Astrocyte (in vitro differentiated cells and primary cell): Measurements from ENCODE around the gene SUGCT. TPM values are rescaled to one million over a fixed set of nuclear protein-coding genes. Genes with fewer than 3 reads are reported as not detected.

Source experiments
- DNase-seq: peaks from one replicate; pipeline ENCODE4 v3.0.0-alpha.2; 2010; ENCODE audit warnings: low read depth
- FAIRE-seq: peaks from 2 replicates; lab custom pipeline; 2011; peaks lifted over from hg19 to GRCh38; lab: Jason Lieb, UNC
- H2AFZ ChIP-seq: 2 replicates; pipeline ENCODE4 v1.6.0; 2012; ENCODE audit warnings: low read depth, low read length, inconsistent platforms
- H3K27ac ChIP-seq: 2 replicates; pipeline ENCODE4 v1.5.1; 2011; ENCODE audit warnings: low read depth, low read length, inconsistent platforms
- H3K27me3 ChIP-seq: 2 replicates; pipeline ENCODE4 v1.6.0; 2011; ENCODE audit warnings: low read length, inconsistent platforms; ENCODE audit not compliant: insufficient read depth
- H3K36me3 ChIP-seq: 2 replicates; pipeline ENCODE4 v1.5.1; 2011; ENCODE audit warnings: low read length, inconsistent platforms; ENCODE audit not compliant: insufficient read depth
- H3K4me1 ChIP-seq: 2 replicates; pipeline ENCODE4 v1.5.1; 2011; ENCODE audit warnings: low read length, inconsistent platforms; ENCODE audit not compliant: insufficient read depth
- H3K4me2 ChIP-seq: 2 replicates; pipeline ENCODE4 v1.6.0; 2012; ENCODE audit warnings: low read length, inconsistent platforms
- H3K4me3 ChIP-seq: 2 replicates; pipeline ENCODE4 v1.5.1; 2011; ENCODE audit warnings: low read depth, mild to moderate bottlenecking, low read length, inconsistent platforms; ENCODE audit not compliant: insufficient read depth
- H3K79me2 ChIP-seq: 2 replicates; pipeline ENCODE4 v1.6.0; 2012; ENCODE audit warnings: mild to moderate bottlenecking, low read length, inconsistent platforms; ENCODE audit not compliant: insufficient read depth
- H3K9ac ChIP-seq: 2 replicates; pipeline ENCODE4 v1.6.0; 2012; ENCODE audit warnings: mild to moderate bottlenecking, low read length, inconsistent platforms
- H3K9me3 ChIP-seq: 2 replicates; pipeline ENCODE4 v1.5.1; 2012; ENCODE audit warnings: low read depth, mild to moderate bottlenecking, low read length, inconsistent platforms; ENCODE audit not compliant: insufficient read depth
- H4K20me1 ChIP-seq: 2 replicates; pipeline ENCODE4 v1.6.0; 2012; ENCODE audit warnings: low read length, inconsistent platforms; ENCODE audit not compliant: insufficient read depth
- H3K27ac Mint-ChIP-seq: one replicate; pipeline ENCODE4 v1.8.0; 2021; ENCODE audit warnings: mild to moderate bottlenecking, mixed read lengths; ENCODE audit not compliant: unreplicated experiment
- H3K27me3 Mint-ChIP-seq: one replicate; pipeline ENCODE4 v1.8.0; 2021; ENCODE audit warnings: low read depth, mixed read lengths; ENCODE audit not compliant: unreplicated experiment
- H3K36me3 Mint-ChIP-seq: one replicate; pipeline ENCODE4 v1.8.0; 2021; ENCODE audit warnings: low read depth, mixed read lengths; ENCODE audit not compliant: unreplicated experiment
- H3K4me1 Mint-ChIP-seq: one replicate; pipeline ENCODE4 v1.8.0; 2021; ENCODE audit warnings: low read depth, mixed read lengths; ENCODE audit not compliant: unreplicated experiment
- H3K4me3 Mint-ChIP-seq: one replicate; pipeline ENCODE4 v1.8.0; 2021; ENCODE audit warnings: mild to moderate bottlenecking, moderate library complexity, mixed read lengths; ENCODE audit not compliant: unreplicated experiment
- H3K9me3 Mint-ChIP-seq: one replicate; pipeline ENCODE4 v1.8.0; 2021; ENCODE audit warnings: mild to moderate bottlenecking, mixed read lengths; ENCODE audit not compliant: unreplicated experiment
- CTCF ChIP-seq: IDR thresholded peaks from 2 replicates; pipeline ENCODE4 v1.5.1; 2011; ENCODE audit warnings: low read depth, mild to moderate bottlenecking, inconsistent platforms, low read length, moderate library complexity; ENCODE audit not compliant: insufficient read depth
- EZH2 ChIP-seq: IDR thresholded peaks from 2 replicates; pipeline ENCODE4 v1.6.1; 2012; ENCODE audit warnings: mild to moderate bottlenecking, low read length, inconsistent platforms; ENCODE audit not compliant: insufficient read depth
- total RNA-seq: library from RNA; stranded (reverse); gene quantifications from 2 replicates; pipeline ENCODE4 v1.2.1, GENCODE V29; 2021

Gene SUGCT
- total RNA-seq, 1 donor from 2014 or later = 15.5 TPM

- H3K4me3 ChIP-seq = no peak overlapping the region
- no peaks in the 10 kb centered on the region for H3K27me3 ChIP-seq
- Mint-ChIP-seq H3K36me3 (no peaks in the 10 kb centered on the region), H3K9me3 (no peaks in the 10 kb centered on the region), H3K4me3 (no peak overlapping the region), H3K27ac (no peak overlapping the region), H3K27me3 (no peaks in the 10 kb centered on the region), H3K4me1 (no peaks in the 10 kb centered on the region)
- TF ChIP-seq CTCF (no peak), EZH2 (no peak)
- FAIRE-seq (no peak), DNase-seq (no peak)
- H3K36me3 ChIP-seq = no peaks in the 10 kb centered on the region
- no peak overlapping the region for H3K4me2 ChIP-seq
- H3K79me2 ChIP-seq = no peaks in the 10 kb centered on the region
- no peaks in the 10 kb centered on the region for H4K20me1 ChIP-seq
- H2AFZ ChIP-seq = no peak overlapping the region
- no peak overlapping the region for H3K27ac ChIP-seq
- no peak overlapping the region for H3K9ac ChIP-seq
- no peaks in the 10 kb centered on the region for H3K9me3 ChIP-seq
- H3K4me1 ChIP-seq = no peaks in the 10 kb centered on the region
Measured at GRCh38 chr7:40739257-40739656, 604.5 kb downstream of the SUGCT start.

- no peak overlapping the region for H2AFZ ChIP-seq
- no peak overlapping the region for H3K9ac ChIP-seq
Measured at GRCh38 chr7:40742270-40742669, 607.5 kb downstream of the SUGCT start.

More at GRCh38 chr7:40742270-40742669, 607.5 kb downstream of the SUGCT start:
- TF ChIP-seq EZH2 = no peak
- TF ChIP-seq CTCF = no peak
- H3K4me3 Mint-ChIP-seq = no peak overlapping the region
- Histone ChIP-seq H3K9me3 (no peaks in the 10 kb centered on the region), H3K4me2 (no peak overlapping the region), H3K79me2 (no peaks in the 10 kb centered on the region), H4K20me1 (no peaks in the 10 kb centered on the region), H3K36me3 (no peaks in the 10 kb centered on the region), H3K27me3 (no peaks in the 10 kb centered on the region), H3K4me1 (no peaks in the 10 kb centered on the region), H3K4me3 (no peak overlapping the region), H3K27ac (no peak overlapping the region)
- no peaks in the 10 kb centered on the region for H3K36me3 Mint-ChIP-seq
- FAIRE-seq (no peak), DNase-seq (no peak)
- no peaks in the 10 kb centered on the region for H3K4me1 Mint-ChIP-seq
- no peak overlapping the region for H3K27ac Mint-ChIP-seq
- H3K27me3 Mint-ChIP-seq = no peaks in the 10 kb centered on the region
- no peaks in the 10 kb centered on the region for H3K9me3 Mint-ChIP-seq
